GM18520 (cell line): Measurements from ENCODE around the gene CHRNB1.
"Not testable (repeated sequence)": the region's sequence is repeated elsewhere in the genome, so short reads cannot be mapped to it uniquely, and the experiment has no call there.

ENCODE experiments used
- ATAC-seq: cut with Tn5 transposase; IDR thresholded peaks from one replicate; pipeline ENCODE4 v1.9.1; 2021; ENCODE audit not compliant: unreplicated experiment

CHRNB1 gene

GRCh38 chr17:7466318-7466638, 21.4 kb downstream of the CHRNB1 start:
- ATAC-seq = no peak

- no peak for ATAC-seq
These were observed 21.9 kb downstream of the CHRNB1 start for GRCh38 chr17:7466639-7467341.

- no peak for ATAC-seq
These were observed 22.6 kb downstream of the CHRNB1 start for GRCh38 chr17:7467498-7467897.

GRCh38 chr17:7468290-7468689, 23.4 kb downstream of the CHRNB1 start:
- ATAC-seq = no peak

GRCh38 chr17:7468804-7469389, 24.0 kb downstream of the CHRNB1 start:
- ATAC-seq = no peak

- not testable (repeated sequence) for ATAC-seq
These were observed 25.0 kb downstream of the CHRNB1 start for GRCh38 chr17:7469843-7470242.

GRCh38 chr17:7470457-7470973, 25.7 kb downstream of the CHRNB1 start:
- ATAC-seq = not testable (repeated sequence)

GRCh38 chr17:7471729-7472128, 26.9 kb downstream of the CHRNB1 start:
- no peak for ATAC-seq

GRCh38 chr17:7474767-7475166, 29.9 kb downstream of the CHRNB1 start:
- not testable (repeated sequence) for ATAC-seq

GRCh38 chr17:7475764-7476422, 31.0 kb downstream of the CHRNB1 start:
- ATAC-seq = no peak

- ATAC-seq = no peak
These were observed 31.6 kb downstream of the CHRNB1 start for GRCh38 chr17:7476494-7476893.

- no peak for ATAC-seq
These were observed 32.1 kb downstream of the CHRNB1 start for GRCh38 chr17:7476951-7477350.

- no peak for ATAC-seq
These were observed 32.8 kb downstream of the CHRNB1 start for GRCh38 chr17:7477392-7478275.

GRCh38 chr17:7478276-7479212, 33.7 kb downstream of the CHRNB1 start:
- ATAC-seq = no peak

- ATAC-seq = no peak
These were observed 34.6 kb downstream of the CHRNB1 start, which contains the start of gene ZBTB4 for GRCh38 chr17:7479213-7480088. Gene ZBTB4 (minus strand): TSS chr17:7479631. CDS start chr17:7466801, 12,830 bp downstream.

- no peak for ATAC-seq
These were observed 35.2 kb downstream of the CHRNB1 start for GRCh38 chr17:7480089-7480384.

GRCh38 chr17:7481275-7481674, 36.4 kb downstream of the CHRNB1 start, which contains the start of gene SLC35G6:
Gene SLC35G6 (plus strand): TSS chr17:7481446. CDS start chr17:7481517, 71 bp downstream.
- not testable (repeated sequence) for ATAC-seq

- ATAC-seq = not testable (repeated sequence)
These were observed 37.2 kb downstream of the CHRNB1 start for GRCh38 chr17:7481842-7482741.
